HG03196 (cell line): ENCODE data around the gene WDR20.

ENCODE experiments used
- ATAC-seq: cut with Tn5 transposase; IDR thresholded peaks from one replicate; pipeline ENCODE4 v1.9.1; 2021; ENCODE audit not compliant: unreplicated experiment

The WDR20 gene

GRCh38 chr14:102195446-102195845, 55.7 kb downstream of the WDR20 start:
- ATAC-seq = no peak

- no peak for ATAC-seq
These were observed 56.6 kb downstream of the WDR20 start for GRCh38 chr14:102196039-102196901.

GRCh38 chr14:102196902-102197230, 57.2 kb downstream of the WDR20 start:
- no peak for ATAC-seq

- no peak for ATAC-seq
These were observed 57.7 kb downstream of the WDR20 start for GRCh38 chr14:102197317-102197853.

GRCh38 chr14:102200690-102201352, 61.1 kb downstream of the WDR20 start:
- no peak for ATAC-seq

GRCh38 chr14:102201353-102201738, 61.6 kb downstream of the WDR20 start:
- ATAC-seq = no peak

- ATAC-seq = no peak
These were observed 62.1 kb downstream of the WDR20 start for GRCh38 chr14:102201776-102202175.

GRCh38 chr14:102202944-102203343, 63.2 kb downstream of the WDR20 start:
- ATAC-seq = no peak

- no peak for ATAC-seq
These were observed 63.7 kb downstream of the WDR20 start for GRCh38 chr14:102203382-102203781.

- no peak for ATAC-seq
These were observed 65.9 kb downstream of the WDR20 start for GRCh38 chr14:102205560-102205959.

GRCh38 chr14:102206918-102207317, 67.2 kb downstream of the WDR20 start:
- ATAC-seq = no peak

GRCh38 chr14:102207831-102208365, 68.2 kb downstream of the WDR20 start:
- ATAC-seq = no peak

GRCh38 chr14:102208741-102209140, 69.0 kb downstream of the WDR20 start:
- no peak for ATAC-seq

GRCh38 chr14:102209224-102209966, 69.7 kb downstream of the WDR20 start:
- no peak for ATAC-seq

- ATAC-seq = no peak
These were observed 70.8 kb downstream of the WDR20 start for GRCh38 chr14:102210421-102211042.

- ATAC-seq = no peak
These were observed 71.5 kb downstream of the WDR20 start for GRCh38 chr14:102211240-102211639.

- no peak for ATAC-seq
These were observed 72.7 kb downstream of the WDR20 start for GRCh38 chr14:102212356-102212755.

GRCh38 chr14:102212845-102213244, 73.1 kb downstream of the WDR20 start:
- no peak for ATAC-seq

GRCh38 chr14:102213470-102213869, 73.8 kb downstream of the WDR20 start:
- no peak for ATAC-seq

GRCh38 chr14:102213984-102214658, 74.4 kb downstream of the WDR20 start:
- ATAC-seq = no peak
